ENCODE data around the gene PSD4. TPM values are rescaled to one million over a fixed set of nuclear protein-coding genes. Genes with fewer than 3 reads are reported as not detected.

The PSD4 gene
- total and polyA plus RNA-seq, 10 of the 15 experiments (the other 5 are each of a cell fraction or from before 2014, with no cell fraction given) = 0.68 to 114 (median 35.1) TPM

GRCh38 chr2:113138428-113139322 lies 35.1 kb upstream of the PSD4 start (continued):
- TF ChIP-seq TCF12 (IDR thresholded peaks at IDR 0.05; ENCODE audit: low read depth, low read length) = no peak
- no peak for TF ChIP-seq PML (IDR thresholded peaks at IDR 0.05; ENCODE audit: low read length)
- TF ChIP-seq WRNIP1 (IDR thresholded peaks at IDR 0.05; ENCODE audit: borderline replicate concordance, low read depth, low read length) = no peak
- TF ChIP-seq GABPA (IDR thresholded peaks at IDR 0.05; ENCODE audit: low read depth) = no peak
- no peak for TF ChIP-seq SMAD5 (IDR thresholded peaks at IDR 0.05; ENCODE audit: low read depth)
- no peak for TF ChIP-seq TCF3 (IDR thresholded peaks at IDR 0.05; ENCODE audit: borderline replicate concordance, insufficient read depth, low read depth, low read length)
- no peak for TF ChIP-seq BMI1 (IDR thresholded peaks at IDR 0.05; ENCODE audit: borderline replicate concordance)
- no peak for TF ChIP-seq LARP7 (IDR thresholded peaks at IDR 0.05)
- peak; percentile 30; the same call in 1 of the 2 replicates for TF ChIP-seq YY1 (IDR thresholded peaks at IDR 0.05; ENCODE audit: low read depth, low read length)
- TF ChIP-seq CTCF (IDR thresholded peaks at IDR 0.05 in 2 of 3, conservative IDR thresholded peaks at IDR 0.05 in 1 of 3; ENCODE audit: control insufficient read depth in 2 of 3, extremely low read depth in 1 of 3, insufficient read depth in 1 of 3, low read depth in 3 of 3, low read length in 3 of 3) = peak; percentile 66 to 77 (median 76)
- no peak for TF ChIP-seq NR2C1 (IDR thresholded peaks at IDR 0.05)
- no peak for TF ChIP-seq TCF7 (IDR thresholded peaks at IDR 0.05; ENCODE audit: borderline replicate concordance)
- TF ChIP-seq MEF2A (IDR thresholded peaks at IDR 0.05; ENCODE audit: insufficient read depth, low read depth, low read length) = 0 out of 2 replicates have a peak, but pooled peaks have one; percentile 14
- TF ChIP-seq ZSCAN29 (IDR thresholded peaks at IDR 0.05) = no peak
- TF ChIP-seq SMC3 (IDR thresholded peaks at IDR 0.05; ENCODE audit: borderline replicate concordance, low read length) = peak; percentile 84
- no peak for TF ChIP-seq MAX (IDR thresholded peaks at IDR 0.05; ENCODE audit: low read depth, low read length)
- no peak for TF ChIP-seq SIX5 (IDR thresholded peaks at IDR 0.05; ENCODE audit: low read depth, low read length, severe bottlenecking)

All from GM12878 (cell line).